ENCODE measurements around the gene RMDN3.

The RMDN3 gene

GRCh38 chr15:40697916-40698315 lies 57.1 kb downstream of the RMDN3 start:
- Histone ChIP-seq H3K27ac (ENCODE audit: poor library complexity, severe bottlenecking) (no peak overlapping the region), H3K27me3 (ENCODE audit: insufficient read depth, poor library complexity, severe bottlenecking) (no peaks in the 10 kb centered on the region), H3K4me1 (ENCODE audit: insufficient read depth, poor library complexity, severe bottlenecking) (peaks cover 13% of the 10 kb centered on the region), H3K36me3 (ENCODE audit: low read depth) (peaks cover 68% of the 10 kb centered on the region), H3K4me3 (ENCODE audit: severe bottlenecking) (no peak overlapping the region), H3K9me3 (ENCODE audit: severe bottlenecking) (no peaks in the 10 kb centered on the region)
- TF ChIP-seq CTCF (IDR thresholded peaks at IDR 0.05; ENCODE audit: poor library complexity, severe bottlenecking): no peak
- ATAC-seq (ENCODE audit: low read depth) (no peak), DNase-seq (ENCODE audit: low spot score) (no peak)

- peaks cover 13% of the 10 kb centered on the region for H3K4me1 ChIP-seq (ENCODE audit: insufficient read depth, poor library complexity, severe bottlenecking)
- peak overlapping the region; percentile 81 for H3K27ac ChIP-seq (ENCODE audit: poor library complexity, severe bottlenecking)
- H3K9me3 ChIP-seq (ENCODE audit: severe bottlenecking): no peaks in the 10 kb centered on the region
- H3K4me3 ChIP-seq (ENCODE audit: severe bottlenecking): peak overlapping the region; percentile 79
- DNase-seq (ENCODE audit: low spot score): no peak
- H3K27me3 ChIP-seq (ENCODE audit: insufficient read depth, poor library complexity, severe bottlenecking): no peaks in the 10 kb centered on the region
- ATAC-seq (ENCODE audit: low read depth): no peak
- TF ChIP-seq CTCF (IDR thresholded peaks at IDR 0.05; ENCODE audit: poor library complexity, severe bottlenecking): no peak
- H3K36me3 ChIP-seq (ENCODE audit: low read depth): peaks cover 52% of the 10 kb centered on the region
Observed at GRCh38 chr15:40696228-40696627, 58.8 kb downstream of the RMDN3 start.

GRCh38 chr15:40695469-40695890 lies 59.6 kb downstream of the RMDN3 start:
- Histone ChIP-seq H3K4me3 (ENCODE audit: severe bottlenecking) (peak overlapping the region; percentile 79), H3K9me3 (ENCODE audit: severe bottlenecking) (no peaks in the 10 kb centered on the region), H3K36me3 (ENCODE audit: low read depth) (peaks cover 44% of the 10 kb centered on the region), H3K4me1 (ENCODE audit: insufficient read depth, poor library complexity, severe bottlenecking) (peaks cover 13% of the 10 kb centered on the region), H3K27me3 (ENCODE audit: insufficient read depth, poor library complexity, severe bottlenecking) (no peaks in the 10 kb centered on the region), H3K27ac (ENCODE audit: poor library complexity, severe bottlenecking) (peak overlapping the region; percentile 81)
- TF ChIP-seq CTCF (IDR thresholded peaks at IDR 0.05; ENCODE audit: poor library complexity, severe bottlenecking): no peak
- peak; percentile 50 for ATAC-seq (ENCODE audit: low read depth)
- DNase-seq (ENCODE audit: low spot score): no peak

GRCh38 chr15:40694688-40695468 lies 60.2 kb downstream of the RMDN3 start, which contains the start of gene RAD51:
RAD51 (plus strand) TSS chr15:40695174; CDS start chr15:40698759, 3,585 bp downstream.
- peak; percentile 7 for TF ChIP-seq CTCF (IDR thresholded peaks at IDR 0.05; ENCODE audit: poor library complexity, severe bottlenecking)
- peaks cover 13% of the 10 kb centered on the region for H3K4me1 ChIP-seq (ENCODE audit: insufficient read depth, poor library complexity, severe bottlenecking)
- H3K9me3 ChIP-seq (ENCODE audit: severe bottlenecking): no peaks in the 10 kb centered on the region
- H3K36me3 ChIP-seq (ENCODE audit: low read depth): peaks cover 38% of the 10 kb centered on the region
- DNase-seq (ENCODE audit: low spot score): peak; percentile 97
- H3K4me3 ChIP-seq (ENCODE audit: severe bottlenecking): peak within 1 kb of the TSS; percentile 79
- H3K27me3 ChIP-seq (ENCODE audit: insufficient read depth, poor library complexity, severe bottlenecking): no peaks in the 10 kb centered on the region
- peak within 1 kb of the TSS; percentile 81 for H3K27ac ChIP-seq (ENCODE audit: poor library complexity, severe bottlenecking)
- peak; percentile 91 for ATAC-seq (ENCODE audit: low read depth)

Data from RWPE2 (cell line).